Upper lobe of left lung (tissue), 4 donors: ENCODE results near the gene ARMC7.

Source experiments
- EP300 ChIP-seq, 4 donors: sonication (generic); formaldehyde crosslinking; IDR thresholded peaks; one replicate each; pipeline ENCODE4 v1.5.1; 2017; ENCODE audit warnings: antibody characterized with exemption in 4 of 4, control low read depth in 2 of 4
- POLR2A ChIP-seq, 4 donors: fragments of 450-650 bp; IDR thresholded peaks; one replicate each; pipeline ENCODE4 v1.5.1; 2016 to 2017; ENCODE audit warnings: antibody characterized with exemption in 4 of 4, mild to moderate bottlenecking in 2 of 4
- TF ChIP-seq, protein P1 (sequence below), 6 experiments: fragments of 450-650 bp in 4 of 6; fragments of 200-600 bp in 2 of 6; sonication (generic) in 2 of 6; IDR thresholded peaks; one replicate each; pipeline ENCODE4 v1.5.1; 2016 to 2019; ENCODE audit warnings: antibody characterized with exemption in 6 of 6

DNA sequence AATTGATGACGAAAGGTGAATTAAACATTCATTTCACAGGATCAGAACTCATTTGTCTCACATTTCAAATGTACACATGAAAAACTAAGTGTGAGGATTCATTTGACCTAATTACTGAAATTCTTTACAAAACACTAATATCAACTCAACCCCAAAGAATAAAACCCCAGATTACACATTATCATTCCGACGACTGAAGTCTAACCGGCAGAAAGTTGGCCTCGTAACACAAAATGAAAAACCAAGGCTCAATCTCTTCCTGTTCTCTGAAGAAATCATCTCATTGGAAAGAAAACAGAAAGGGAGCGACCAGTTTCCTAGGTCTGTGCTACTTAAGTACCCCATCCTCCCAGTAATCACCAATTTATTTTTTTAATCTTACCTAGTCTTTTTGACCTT lies 42.8 kb downstream of the ARMC7 start:
- TF ChIP-seq EP300 (IDR thresholded peaks at IDR 0.05) (no peak), POLR2A (IDR thresholded peaks at IDR 0.05) (no peak)
- TF ChIP-seq, protein P1, sequence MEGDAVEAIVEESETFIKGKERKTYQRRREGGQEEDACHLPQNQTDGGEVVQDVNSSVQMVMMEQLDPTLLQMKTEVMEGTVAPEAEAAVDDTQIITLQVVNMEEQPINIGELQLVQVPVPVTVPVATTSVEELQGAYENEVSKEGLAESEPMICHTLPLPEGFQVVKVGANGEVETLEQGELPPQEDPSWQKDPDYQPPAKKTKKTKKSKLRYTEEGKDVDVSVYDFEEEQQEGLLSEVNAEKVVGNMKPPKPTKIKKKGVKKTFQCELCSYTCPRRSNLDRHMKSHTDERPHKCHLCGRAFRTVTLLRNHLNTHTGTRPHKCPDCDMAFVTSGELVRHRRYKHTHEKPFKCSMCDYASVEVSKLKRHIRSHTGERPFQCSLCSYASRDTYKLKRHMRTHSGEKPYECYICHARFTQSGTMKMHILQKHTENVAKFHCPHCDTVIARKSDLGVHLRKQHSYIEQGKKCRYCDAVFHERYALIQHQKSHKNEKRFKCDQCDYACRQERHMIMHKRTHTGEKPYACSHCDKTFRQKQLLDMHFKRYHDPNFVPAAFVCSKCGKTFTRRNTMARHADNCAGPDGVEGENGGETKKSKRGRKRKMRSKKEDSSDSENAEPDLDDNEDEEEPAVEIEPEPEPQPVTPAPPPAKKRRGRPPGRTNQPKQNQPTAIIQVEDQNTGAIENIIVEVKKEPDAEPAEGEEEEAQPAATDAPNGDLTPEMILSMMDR (IDR thresholded peaks at IDR 0.05): no peak
